Measurements from ENCODE around the gene RAP1A. TPM values are rescaled to one million over a fixed set of nuclear protein-coding genes. Genes with fewer than 3 reads are reported as not detected.

RAP1A gene
- total RNA-seq, 1 donor from 2014 or later: 219 TPM

DNA sequence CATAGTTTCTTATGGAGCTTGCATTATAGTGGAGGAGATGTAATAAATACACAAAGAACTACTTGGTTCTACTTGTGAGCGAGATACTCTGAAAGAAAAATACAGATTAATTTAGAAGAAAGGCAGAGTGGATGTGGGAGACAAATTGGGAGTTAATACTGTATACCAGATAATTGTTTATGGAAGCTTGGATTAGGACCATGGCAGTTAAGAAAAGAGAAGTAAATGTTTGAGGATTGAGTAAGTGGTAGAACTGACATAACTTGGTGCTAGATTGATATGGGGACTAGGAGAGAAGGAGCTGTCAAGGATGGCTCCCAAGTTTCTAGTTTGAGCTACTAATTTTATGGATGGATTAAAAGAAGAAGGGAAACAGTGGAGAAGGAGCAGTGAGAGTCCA lies 72.3 kb downstream of the RAP1A start:
- DNase-seq (ENCODE audit: low spot score): no peak
- Mint-ChIP-seq H3K36me3 (ENCODE audit: low read depth) (peaks cover 69% of the 10 kb centered on the region), H3K9me3 (no peaks in the 10 kb centered on the region), H3K27ac (peak overlapping the region; percentile 20), H3K27me3 (ENCODE audit: low read depth) (no peaks in the 10 kb centered on the region), H3K4me3 (ENCODE audit: low read depth) (no peak overlapping the region), H3K4me1 (ENCODE audit: low read depth) (peaks cover 52% of the 10 kb centered on the region)
- intact Hi-C loops (cut with micrococcal nuclease): no loop called here

DNA sequence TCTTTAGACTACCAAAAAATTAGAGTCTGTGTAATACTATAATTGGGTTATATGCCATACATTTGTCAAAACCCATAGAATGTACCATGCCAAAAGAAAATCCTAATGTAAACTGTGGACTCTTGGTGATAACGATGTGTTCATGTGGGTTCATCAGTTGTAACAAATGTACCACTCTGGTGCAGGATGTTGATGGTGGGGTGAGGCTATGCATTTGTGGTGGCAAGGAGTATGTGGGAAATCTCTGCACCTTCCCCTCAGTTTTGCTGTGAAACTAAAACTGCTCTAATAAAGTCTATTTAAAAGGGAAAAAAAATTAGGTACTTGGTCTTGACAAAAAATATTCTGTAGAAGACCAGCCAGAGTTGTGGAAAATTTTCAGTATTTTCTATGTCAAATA lies 76.2 kb downstream of the RAP1A start:
- Mint-ChIP-seq H3K27me3 (ENCODE audit: low read depth) (no peaks in the 10 kb centered on the region), H3K9me3 (no peaks in the 10 kb centered on the region), H3K27ac (peak overlapping the region; percentile 14), H3K4me3 (ENCODE audit: low read depth) (no peak overlapping the region), H3K36me3 (ENCODE audit: low read depth) (peaks cover 79% of the 10 kb centered on the region), H3K4me1 (ENCODE audit: low read depth) (peaks cover 57% of the 10 kb centered on the region)
- intact Hi-C loops (cut with micrococcal nuclease): no loop called here
- DNase-seq (ENCODE audit: low spot score): no peak

DNA sequence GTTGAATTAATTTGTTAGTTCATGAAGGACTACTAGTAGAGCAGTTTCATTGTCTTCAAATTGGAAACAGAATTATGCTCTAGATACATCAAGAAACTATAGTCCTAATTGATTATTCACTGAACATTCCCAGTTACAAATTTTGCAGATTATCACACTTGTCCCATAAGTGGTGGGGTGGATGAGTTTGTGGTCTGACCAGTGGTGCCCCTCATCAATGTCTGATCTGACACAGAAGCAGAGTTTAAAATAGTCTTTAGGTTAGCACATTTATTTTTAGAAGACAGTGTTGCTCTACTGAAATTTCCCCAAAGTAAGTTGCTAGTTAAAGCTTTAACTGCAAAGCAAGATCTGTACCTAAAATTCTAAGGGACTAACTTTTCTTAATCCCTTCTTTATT lies 76.7 kb downstream of the RAP1A start:
- no peaks in the 10 kb centered on the region for H3K9me3 Mint-ChIP-seq
- no peak overlapping the region for H3K27ac Mint-ChIP-seq
- peaks cover 80% of the 10 kb centered on the region for H3K36me3 Mint-ChIP-seq (ENCODE audit: low read depth)
- intact Hi-C loops (cut with micrococcal nuclease): no loop called here
- H3K4me3 Mint-ChIP-seq (ENCODE audit: low read depth): no peak overlapping the region
- H3K4me1 Mint-ChIP-seq (ENCODE audit: low read depth): peaks cover 59% of the 10 kb centered on the region
- no peaks in the 10 kb centered on the region for H3K27me3 Mint-ChIP-seq (ENCODE audit: low read depth)
- no peak for DNase-seq (ENCODE audit: low spot score)

DNA sequence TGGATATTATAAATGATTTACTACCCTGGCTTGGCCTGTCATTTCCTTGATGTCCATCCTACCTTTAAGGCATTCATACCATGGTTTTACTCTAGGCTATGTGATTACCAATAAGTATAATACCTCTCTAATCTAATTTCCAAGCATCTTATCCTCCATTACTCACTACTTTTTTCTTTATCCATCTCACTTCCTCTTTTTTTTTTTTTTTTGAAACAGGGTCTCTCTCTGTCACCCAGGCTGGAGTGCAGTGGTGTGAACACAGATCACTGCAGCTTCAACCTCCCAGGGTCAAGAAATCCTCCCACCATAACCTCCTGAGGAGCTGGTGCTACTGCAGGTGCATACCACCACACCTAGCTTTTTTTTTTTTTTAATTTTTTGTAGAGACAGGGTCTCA lies 79.7 kb downstream of the RAP1A start:
- H3K4me3 Mint-ChIP-seq (ENCODE audit: low read depth): no peak overlapping the region
- no peak for DNase-seq (ENCODE audit: low spot score)
- H3K27ac Mint-ChIP-seq: no peak overlapping the region
- peaks cover 52% of the 10 kb centered on the region for H3K4me1 Mint-ChIP-seq (ENCODE audit: low read depth)
- no peaks in the 10 kb centered on the region for H3K9me3 Mint-ChIP-seq
- peaks cover 83% of the 10 kb centered on the region for H3K36me3 Mint-ChIP-seq (ENCODE audit: low read depth)
- no peaks in the 10 kb centered on the region for H3K27me3 Mint-ChIP-seq (ENCODE audit: low read depth)
- intact Hi-C loops (cut with micrococcal nuclease): no loop called here

DNA sequence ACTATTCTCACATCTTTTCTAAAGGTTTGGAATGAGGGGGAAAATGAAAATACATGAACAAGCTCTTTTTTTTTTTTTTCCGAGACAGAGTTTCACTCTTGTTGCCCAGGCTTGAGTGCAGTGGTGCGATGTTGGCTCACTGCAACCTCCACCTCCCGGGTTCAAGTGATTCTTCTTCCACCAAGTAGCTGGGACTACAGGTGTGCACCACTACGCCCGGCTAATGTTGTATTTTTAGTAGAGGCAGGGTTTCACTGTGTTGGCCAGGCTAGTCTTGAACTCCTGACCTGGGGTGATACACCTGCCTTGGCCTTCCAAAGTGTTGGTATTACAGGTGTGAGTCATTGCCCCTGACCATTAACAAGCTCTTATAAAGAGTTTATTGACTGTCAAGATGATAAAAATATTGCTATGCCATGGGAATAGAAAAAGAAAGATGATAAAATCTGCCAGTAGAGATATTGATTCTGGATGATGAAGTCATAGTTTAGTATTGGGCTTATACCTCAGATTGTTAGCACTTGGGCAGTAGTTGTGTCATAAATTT lies 83.0 kb downstream of the RAP1A start:
- Mint-ChIP-seq H3K4me1 (ENCODE audit: low read depth) (peaks cover 38% of the 10 kb centered on the region), H3K27me3 (ENCODE audit: low read depth) (no peaks in the 10 kb centered on the region), H3K9me3 (no peaks in the 10 kb centered on the region), H3K27ac (peak overlapping the region; percentile 20), H3K4me3 (ENCODE audit: low read depth) (no peak overlapping the region), H3K36me3 (ENCODE audit: low read depth) (peaks cover 85% of the 10 kb centered on the region)
- DNase-seq (ENCODE audit: low spot score): no peak
- intact Hi-C loops (cut with micrococcal nuclease): no loop called here

DNA sequence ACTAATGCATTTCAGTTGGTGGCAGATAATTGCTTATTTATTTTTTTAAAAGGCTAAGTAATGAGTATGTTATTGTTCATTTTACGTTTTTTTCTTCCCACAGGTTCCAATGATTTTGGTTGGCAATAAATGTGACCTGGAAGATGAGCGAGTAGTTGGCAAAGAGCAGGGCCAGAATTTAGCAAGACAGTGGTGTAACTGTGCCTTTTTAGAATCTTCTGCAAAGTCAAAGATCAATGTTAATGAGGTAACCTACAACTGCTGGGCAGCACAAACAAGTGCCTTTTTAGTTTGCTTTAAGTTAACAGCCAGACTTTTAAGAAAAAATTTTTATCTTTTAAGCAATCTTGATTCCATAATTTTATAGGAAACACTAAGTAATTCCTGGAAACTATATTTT lies 84.7 kb downstream of the RAP1A start:
- intact Hi-C loops (cut with micrococcal nuclease): no loop called here
- Mint-ChIP-seq H3K4me3 (ENCODE audit: low read depth) (no peak overlapping the region), H3K4me1 (ENCODE audit: low read depth) (peaks cover 38% of the 10 kb centered on the region)

DNA sequence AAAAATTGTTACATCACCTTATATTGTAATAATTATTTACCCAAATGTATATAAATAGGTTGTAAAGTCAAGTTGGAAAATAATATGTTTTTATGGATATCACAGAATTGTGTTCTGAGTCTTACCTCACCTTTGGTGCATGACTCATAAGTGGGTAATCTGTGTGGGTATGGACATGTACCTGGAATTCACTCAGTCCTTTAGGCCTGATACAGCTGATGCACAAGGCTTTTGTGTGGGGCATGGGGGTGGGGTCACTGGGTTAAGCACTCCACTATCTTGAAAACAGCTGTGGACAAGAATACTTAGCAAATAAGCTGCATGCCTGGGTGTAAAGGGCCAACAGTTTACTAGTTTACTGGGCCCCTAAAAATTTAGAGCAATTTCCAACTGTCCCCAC lies 85.2 kb downstream of the RAP1A start:
- Mint-ChIP-seq H3K4me3 (ENCODE audit: low read depth) (no peak overlapping the region), H3K9me3 (no peaks in the 10 kb centered on the region), H3K27ac (no peak overlapping the region), H3K36me3 (ENCODE audit: low read depth) (peaks cover 87% of the 10 kb centered on the region), H3K4me1 (ENCODE audit: low read depth) (peaks cover 42% of the 10 kb centered on the region), H3K27me3 (ENCODE audit: low read depth) (no peaks in the 10 kb centered on the region)
- intact Hi-C loops (cut with micrococcal nuclease): no loop called here
- no peak for DNase-seq (ENCODE audit: low spot score)

More for the DNA sequence above, 84.7 kb downstream of the RAP1A start:
- Mint-ChIP-seq H3K27me3 (ENCODE audit: low read depth) (no peaks in the 10 kb centered on the region), H3K27ac (no peak overlapping the region), H3K9me3 (no peaks in the 10 kb centered on the region), H3K36me3 (ENCODE audit: low read depth) (peaks cover 87% of the 10 kb centered on the region)
- DNase-seq (ENCODE audit: low spot score): no peak

DNA sequence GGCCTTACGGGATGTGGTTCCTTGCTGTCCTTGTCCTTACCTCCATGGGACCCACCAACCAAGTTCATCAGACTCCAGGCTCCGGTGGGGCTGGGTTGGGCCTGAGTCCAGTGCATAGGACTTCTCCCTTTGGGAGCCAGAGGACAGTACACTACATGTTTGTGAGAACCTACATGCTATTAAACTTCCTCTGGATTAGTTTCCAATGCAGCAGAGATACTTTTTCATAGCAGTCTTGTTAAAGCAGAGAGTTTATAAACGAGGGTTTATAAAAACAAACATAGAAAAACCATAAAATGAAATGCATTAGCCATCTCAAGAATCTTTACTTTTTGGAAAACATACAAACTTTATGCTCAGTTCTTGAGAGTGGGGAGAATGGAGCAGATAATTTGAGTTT lies 86.3 kb downstream of the RAP1A start:
- DNase-seq (ENCODE audit: low spot score): no peak

DNA sequence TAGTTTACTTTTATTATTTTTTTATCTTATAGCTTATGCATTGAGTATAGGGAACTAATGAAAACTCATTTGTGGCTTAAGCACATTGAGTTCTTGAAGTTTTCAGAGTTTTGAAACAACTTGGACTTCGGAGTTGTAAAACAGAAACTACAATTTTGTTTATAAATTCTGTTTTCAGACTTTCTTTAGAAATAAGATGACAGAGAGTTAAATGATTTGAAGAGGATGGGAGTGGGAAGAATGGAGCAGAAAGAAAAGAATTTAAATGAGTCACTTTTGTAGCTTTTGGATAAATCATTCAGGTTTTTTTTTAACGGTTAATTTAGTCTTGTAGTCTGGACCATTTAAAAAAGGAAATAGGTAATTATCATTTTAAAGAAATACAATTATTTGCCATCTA lies 87.3 kb downstream of the RAP1A start:
- Mint-ChIP-seq H3K9me3 (no peaks in the 10 kb centered on the region), H3K27me3 (ENCODE audit: low read depth) (no peaks in the 10 kb centered on the region), H3K27ac (peak overlapping the region; percentile 38), H3K4me3 (ENCODE audit: low read depth) (no peak overlapping the region), H3K4me1 (ENCODE audit: low read depth) (peaks cover 27% of the 10 kb centered on the region), H3K36me3 (ENCODE audit: low read depth) (peaks cover 82% of the 10 kb centered on the region)
- no peak for DNase-seq (ENCODE audit: low spot score)
- intact Hi-C loops (cut with micrococcal nuclease): no loop called here

More for the DNA sequence above, 86.3 kb downstream of the RAP1A start:
- Mint-ChIP-seq H3K36me3 (ENCODE audit: low read depth) (peaks cover 83% of the 10 kb centered on the region), H3K9me3 (no peaks in the 10 kb centered on the region), H3K27me3 (ENCODE audit: low read depth) (no peaks in the 10 kb centered on the region), H3K4me1 (ENCODE audit: low read depth) (peaks cover 36% of the 10 kb centered on the region), H3K27ac (no peak overlapping the region), H3K4me3 (ENCODE audit: low read depth) (no peak overlapping the region)
- intact Hi-C loops (cut with micrococcal nuclease): no loop called here

DNA sequence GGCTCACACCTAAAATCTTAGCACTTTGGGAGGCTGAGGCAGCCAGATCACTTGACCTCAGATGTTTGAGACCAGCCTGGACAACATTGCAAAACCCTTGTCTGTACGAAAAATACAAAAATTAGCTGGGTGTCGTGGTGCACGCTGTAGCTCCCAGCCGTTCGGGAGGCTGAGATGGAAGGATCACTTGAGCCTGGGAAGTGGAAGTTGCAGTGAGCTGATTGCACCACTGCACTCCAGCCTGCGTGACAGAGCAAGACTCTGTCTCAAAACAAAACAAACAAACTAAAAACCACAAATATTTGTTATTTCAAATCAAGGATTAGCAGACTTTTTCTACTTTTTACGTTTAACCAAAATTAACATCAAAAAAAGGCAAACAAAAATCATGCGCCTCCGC lies 88.3 kb downstream of the RAP1A start:
- Mint-ChIP-seq H3K9me3 (no peaks in the 10 kb centered on the region), H3K36me3 (ENCODE audit: low read depth) (peaks cover 74% of the 10 kb centered on the region), H3K27ac (no peak overlapping the region), H3K27me3 (ENCODE audit: low read depth) (no peaks in the 10 kb centered on the region), H3K4me3 (ENCODE audit: low read depth) (no peak overlapping the region), H3K4me1 (ENCODE audit: low read depth) (peaks cover 22% of the 10 kb centered on the region)
- intact Hi-C loops (cut with micrococcal nuclease): no loop called here
- DNase-seq (ENCODE audit: low spot score): no peak

DNA sequence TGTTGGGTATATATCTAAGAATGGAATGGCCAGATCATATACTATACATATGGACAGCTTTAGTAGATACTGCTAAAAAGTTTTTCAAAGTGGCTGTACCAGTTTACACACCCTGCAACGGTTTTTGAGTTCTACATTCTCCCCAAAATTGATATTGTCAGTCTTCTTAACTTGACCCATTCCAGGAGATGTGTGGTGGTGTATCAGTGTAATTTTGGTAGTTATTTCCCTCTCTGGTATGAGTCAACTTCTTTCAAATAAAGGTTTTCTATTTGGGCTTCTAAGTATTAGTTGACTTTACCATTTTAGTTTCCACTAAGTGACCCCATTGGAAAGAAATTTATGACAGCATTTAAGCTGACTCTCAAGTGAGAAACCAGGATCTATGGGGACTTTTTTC lies 90.4 kb downstream of the RAP1A start:
- Mint-ChIP-seq H3K36me3 (ENCODE audit: low read depth) (peaks cover 63% of the 10 kb centered on the region), H3K9me3 (no peaks in the 10 kb centered on the region), H3K4me3 (ENCODE audit: low read depth) (no peak overlapping the region)

DNA sequence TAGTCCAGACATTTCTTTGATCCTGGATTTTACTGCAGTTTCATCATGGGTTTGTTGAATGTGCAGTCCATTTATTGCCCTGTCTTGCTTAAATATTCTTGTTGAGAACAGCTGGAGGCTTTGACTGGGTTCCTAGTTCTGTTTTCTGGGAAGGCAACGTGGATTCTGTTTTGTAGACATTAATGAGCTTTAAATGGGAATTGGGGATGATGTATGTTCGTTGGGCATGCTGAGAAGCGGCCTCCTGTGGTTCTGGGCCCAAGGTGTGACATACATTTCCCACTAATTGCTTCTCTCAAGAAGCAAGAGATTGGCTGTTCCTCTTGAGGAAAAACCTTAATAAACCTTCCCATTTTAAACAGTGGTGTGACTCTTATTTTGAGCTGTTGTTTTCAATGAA lies 96.7 kb downstream of the RAP1A start:
- Mint-ChIP-seq H3K4me1 (ENCODE audit: low read depth) (peaks cover 14% of the 10 kb centered on the region), H3K27ac (no peak overlapping the region), H3K9me3 (no peaks in the 10 kb centered on the region), H3K27me3 (ENCODE audit: low read depth) (no peaks in the 10 kb centered on the region), H3K36me3 (ENCODE audit: low read depth) (peaks cover 35% of the 10 kb centered on the region), H3K4me3 (ENCODE audit: low read depth) (no peak overlapping the region)
- intact Hi-C loops (cut with micrococcal nuclease): loop anchor here (5.0 kb wide), 1 partner anchor 41 kb away; the partner anchor contains the start of gene DDX20
- DNase-seq (ENCODE audit: low spot score): no peak

More for the DNA sequence above, 90.4 kb downstream of the RAP1A start:
- H3K27ac Mint-ChIP-seq: peak overlapping the region; percentile 63
- no peak for DNase-seq (ENCODE audit: low spot score)
- intact Hi-C loops (cut with micrococcal nuclease): loop anchor here (2.0 to 5.0 kb wide), 2 partner anchors 63 to 201 kb away; no protein-coding TSS in a partner anchor
- no peaks in the 10 kb centered on the region for H3K27me3 Mint-ChIP-seq (ENCODE audit: low read depth)
- H3K4me1 Mint-ChIP-seq (ENCODE audit: low read depth): peaks cover 27% of the 10 kb centered on the region

DNA sequence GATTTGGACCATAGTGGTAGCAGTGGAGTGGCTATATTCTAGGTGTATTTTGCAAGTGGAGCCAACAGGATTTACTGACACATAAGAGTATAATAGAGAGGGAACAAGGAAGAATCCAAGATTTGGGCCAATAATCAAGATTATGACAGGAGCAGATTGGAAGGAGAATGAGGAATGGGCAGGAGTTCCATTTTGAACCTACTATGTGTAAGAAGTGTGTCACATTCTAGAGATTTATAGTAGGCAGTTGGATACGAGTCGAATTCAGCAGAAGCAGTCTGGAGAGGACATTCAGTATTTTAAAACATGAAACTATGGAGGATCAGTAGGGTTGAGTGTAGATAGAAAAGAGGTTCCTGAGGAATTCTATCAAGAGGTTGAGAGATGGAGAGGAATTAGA lies 97.9 kb downstream of the RAP1A start:
- Mint-ChIP-seq H3K36me3 (ENCODE audit: low read depth) (peaks cover 29% of the 10 kb centered on the region), H3K27me3 (ENCODE audit: low read depth) (no peaks in the 10 kb centered on the region), H3K9me3 (no peaks in the 10 kb centered on the region), H3K4me3 (ENCODE audit: low read depth) (no peak overlapping the region), H3K27ac (no peak overlapping the region), H3K4me1 (ENCODE audit: low read depth) (peaks cover 14% of the 10 kb centered on the region)
- intact Hi-C loops (cut with micrococcal nuclease): loop anchor here (5.0 kb wide), 1 partner anchor 40 kb away; the partner anchor contains the start of gene DDX20
- DNase-seq (ENCODE audit: low spot score): no peak

DNA sequence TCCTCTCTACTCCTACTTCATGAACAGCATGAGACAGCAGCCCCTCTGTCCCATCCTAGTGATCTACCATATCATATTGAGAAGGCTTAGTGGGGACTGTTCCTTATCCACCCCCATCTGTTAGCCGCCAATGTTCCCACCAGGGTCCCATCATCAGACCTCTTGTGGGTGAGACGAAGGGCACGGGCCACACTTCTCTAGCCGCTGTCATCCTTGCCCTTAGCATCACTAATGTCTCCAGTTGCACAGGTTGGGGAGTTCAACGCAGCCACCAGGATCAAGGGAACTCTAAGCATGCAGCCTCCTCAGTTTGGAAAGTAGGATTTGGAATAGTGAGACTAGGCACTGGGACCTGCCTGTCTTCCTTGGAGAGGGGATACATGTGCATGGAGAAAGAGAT lies 99.5 kb downstream of the RAP1A start:
- Mint-ChIP-seq H3K4me1 (ENCODE audit: low read depth) (peaks cover 9% of the 10 kb centered on the region), H3K27me3 (ENCODE audit: low read depth) (no peaks in the 10 kb centered on the region), H3K36me3 (ENCODE audit: low read depth) (peaks cover 25% of the 10 kb centered on the region), H3K27ac (no peak overlapping the region), H3K4me3 (ENCODE audit: low read depth) (no peak overlapping the region), H3K9me3 (no peaks in the 10 kb centered on the region)
- no peak for DNase-seq (ENCODE audit: low spot score)
- intact Hi-C loops (cut with micrococcal nuclease): loop anchor here (2.0 to 5.0 kb wide), 2 partner anchors 20 to 38 kb away; partner anchors contain the start of genes DDX20 and INKA2

All from activated T-helper 2 cell treated with anti-CD3 and anti-CD28 coated beads, Interferon-gamma antibody, Interleukin-2, Interleukin-4, amounts not matched to agents 10 μg/mL and 5 μg/mL and 100 μg/mL, durations not matched to agents 14 hours and 24 hours and 36 hours (primary cell).